NK-92 (cell line): ENCODE results near the gene FUT9.

Experiments used
- DNase-seq: peaks from one replicate; lab custom pipeline; 2025; ENCODE audit not compliant: unreplicated experiment; lab: John Stamatoyannopoulos, UW

The FUT9 gene

DNA sequence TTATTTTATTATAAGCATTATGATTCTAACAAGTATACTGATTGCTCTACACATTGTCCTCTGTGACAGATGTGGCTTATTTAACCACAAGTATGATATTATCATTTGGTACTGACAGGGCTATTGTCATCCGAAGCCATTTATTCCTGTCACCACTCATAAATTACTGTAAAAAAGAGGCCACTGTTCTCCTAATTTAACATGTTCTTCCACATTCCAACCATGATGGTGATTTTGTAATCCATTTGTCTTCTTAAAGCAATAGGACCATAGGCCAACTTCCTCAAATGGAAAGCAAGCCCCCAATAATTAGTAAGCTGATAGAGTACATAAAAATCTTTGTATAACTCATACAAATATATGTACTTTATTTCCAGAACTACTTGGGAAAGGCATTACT is 50.6 kb downstream of the FUT9 start:
- DNase-seq = no peak

DNA sequence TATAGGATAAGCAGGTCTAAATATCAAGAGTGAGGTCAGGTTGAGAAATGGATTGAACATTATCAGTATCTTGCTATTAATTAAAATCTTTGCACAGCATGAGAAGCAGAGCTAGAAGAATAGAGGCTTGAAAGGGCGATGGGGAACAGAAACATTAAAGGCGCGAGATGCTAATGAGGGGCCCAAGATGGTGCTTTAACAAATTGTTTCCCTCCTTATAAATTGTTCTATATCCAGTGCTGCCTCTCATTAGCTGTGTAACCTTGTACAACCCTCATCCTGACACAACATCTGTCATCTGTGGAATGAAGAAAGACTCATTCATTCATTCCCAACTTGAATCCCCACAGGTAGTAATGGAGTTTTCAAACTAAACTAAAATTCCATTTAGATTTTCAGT is 57.8 kb downstream of the FUT9 start:
- DNase-seq = no peak

DNA sequence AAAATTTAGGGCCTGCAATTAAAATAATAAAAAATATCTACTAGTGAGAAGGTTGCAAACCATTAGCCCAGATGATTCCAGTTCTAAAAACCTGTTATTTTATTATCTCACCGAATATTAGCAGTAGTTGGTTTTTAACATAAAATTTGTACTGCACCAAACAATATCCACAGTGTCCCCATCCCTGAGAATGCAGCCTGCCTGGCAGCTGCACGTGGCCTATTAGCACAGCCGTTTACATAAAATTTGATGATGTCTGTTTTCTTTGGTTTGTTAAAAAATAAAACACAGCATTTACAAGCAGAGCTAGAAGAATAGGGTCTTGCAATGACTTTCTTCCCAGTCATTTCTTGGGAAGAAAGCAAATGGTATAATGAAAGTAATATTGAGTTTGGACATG is 58.2 kb downstream of the FUT9 start:
- DNase-seq = no peak

DNA sequence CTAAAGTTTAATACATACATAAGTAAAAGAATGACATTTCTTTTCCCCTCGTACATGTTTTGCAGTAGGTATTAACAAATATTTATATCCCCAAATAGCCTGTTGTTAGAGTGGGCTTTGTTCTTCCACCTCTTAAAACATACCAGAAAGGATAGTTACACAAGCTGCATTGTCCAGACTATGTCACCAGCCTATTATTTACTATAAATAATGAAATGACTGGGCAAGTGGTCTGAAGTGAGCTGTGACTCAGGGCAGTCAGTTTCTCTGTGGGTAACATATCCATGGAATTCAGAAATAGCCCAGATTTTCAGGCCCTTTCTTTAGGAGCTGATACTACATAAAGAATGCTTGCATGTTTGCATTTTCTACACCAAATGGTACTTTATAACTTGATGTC is 60.1 kb downstream of the FUT9 start:
- no peak for DNase-seq

DNA sequence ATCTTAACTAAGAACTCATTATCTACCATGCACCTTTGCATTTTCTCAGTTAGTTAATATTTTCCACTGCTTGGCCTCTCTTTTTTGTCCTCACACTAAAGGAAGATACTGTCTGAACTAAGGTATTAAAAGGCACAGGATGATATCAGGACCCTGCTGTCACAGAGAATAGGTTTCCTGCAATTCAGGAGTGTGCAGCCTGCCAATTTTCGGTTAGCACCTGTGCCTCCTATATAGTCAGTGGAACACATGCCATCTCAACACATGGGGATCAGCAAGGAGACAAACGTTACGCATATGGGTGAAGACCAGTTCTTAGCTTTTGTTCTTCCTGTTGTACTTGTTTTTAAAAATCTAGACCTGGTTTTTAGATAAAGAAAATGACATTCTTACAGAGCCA is 71.0 kb downstream of the FUT9 start:
- no peak for DNase-seq

DNA sequence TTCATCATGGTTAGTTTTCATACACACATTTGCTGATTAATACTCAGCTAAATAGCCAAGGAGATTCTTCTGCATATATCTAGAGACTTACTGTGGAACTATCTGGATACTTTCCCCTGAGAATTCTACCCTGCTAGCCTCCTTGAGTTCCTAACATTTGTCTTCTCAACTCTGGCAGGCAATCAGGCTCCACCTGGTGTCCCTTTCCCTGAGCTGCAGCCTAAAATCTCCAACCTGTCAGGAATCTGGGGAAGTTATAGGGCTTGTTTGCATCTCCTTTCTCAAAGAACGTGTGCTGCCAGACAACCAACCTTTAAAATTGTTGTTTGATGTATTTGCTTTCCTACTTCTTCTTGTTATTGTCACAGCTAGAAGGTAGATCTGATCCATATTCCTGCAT is 73.4 kb downstream of the FUT9 start:
- DNase-seq = no peak

DNA sequence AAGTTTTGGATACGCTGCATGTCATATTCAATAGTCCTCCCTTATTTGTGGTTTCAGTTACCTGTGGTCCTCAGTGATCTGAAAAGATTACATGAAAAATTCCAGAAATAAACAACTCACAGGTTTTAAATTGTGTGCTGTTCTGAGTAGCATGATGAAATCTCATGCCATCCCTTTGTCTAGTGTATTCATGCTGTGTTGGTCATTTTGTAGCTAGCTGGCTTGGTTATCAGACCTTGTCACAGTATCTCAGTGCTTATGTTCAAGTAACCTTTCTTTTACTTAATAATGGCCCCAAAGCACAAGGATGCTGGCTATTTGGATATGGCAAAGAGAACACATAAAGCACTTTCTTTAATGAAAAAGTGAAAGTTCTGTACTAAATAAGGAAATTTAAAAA is 78.3 kb downstream of the FUT9 start:
- no peak for DNase-seq

DNA sequence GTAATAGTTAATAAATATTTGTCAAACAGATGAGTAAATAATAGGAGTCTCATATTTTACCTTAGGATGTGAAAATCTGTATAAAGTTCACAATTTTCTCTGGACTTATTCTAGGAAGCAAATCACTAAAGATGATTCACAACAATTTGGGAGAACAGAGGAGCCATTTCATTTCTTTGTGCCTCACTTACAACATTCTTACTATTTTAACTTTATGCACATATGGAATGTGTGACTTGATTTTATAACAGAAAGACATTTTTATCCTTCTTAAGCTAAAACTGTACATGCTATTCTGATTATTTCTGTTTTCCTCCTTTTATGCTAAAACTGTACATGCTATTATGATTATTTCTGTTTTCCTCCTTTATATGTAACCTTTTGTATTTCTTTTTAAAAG is 83.3 kb downstream of the FUT9 start:
- DNase-seq = no peak

DNA sequence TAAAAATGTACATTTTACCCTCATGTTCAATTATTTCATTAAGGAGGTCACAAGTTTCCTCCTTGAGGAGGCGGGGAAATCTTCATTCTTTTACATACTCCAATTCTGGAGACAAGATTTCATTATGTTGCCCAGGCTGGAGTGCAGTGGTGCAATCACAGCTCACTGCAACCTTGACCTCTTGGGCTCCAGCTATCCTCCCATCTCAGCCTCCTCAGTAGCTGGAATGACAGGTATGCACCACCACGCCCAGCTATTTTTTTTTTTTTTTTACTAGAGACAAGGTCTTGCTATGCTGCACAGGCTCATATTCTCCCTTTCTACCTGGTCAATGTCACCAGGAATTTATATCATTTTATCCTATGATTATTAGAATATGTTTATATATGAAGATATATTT is 85.8 kb downstream of the FUT9 start:
- no peak for DNase-seq

DNA sequence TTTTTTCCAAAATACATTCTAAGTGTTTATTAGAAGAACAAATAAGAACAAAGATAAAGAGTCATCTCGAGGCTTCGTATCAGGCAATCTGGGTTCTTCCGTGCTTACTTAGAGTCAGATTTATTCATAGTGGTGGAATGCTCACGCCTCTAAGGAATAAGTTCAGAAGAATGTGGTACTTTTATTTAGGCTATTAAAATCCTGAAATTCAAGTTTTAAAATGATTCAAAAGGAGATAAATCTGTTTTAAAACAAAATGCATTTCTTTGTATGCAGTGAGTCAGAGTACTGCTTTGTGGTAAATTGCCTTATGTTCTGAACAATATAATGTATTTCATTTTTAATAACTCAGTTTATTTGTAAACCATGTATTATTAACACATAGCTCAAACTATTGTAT is 89.1 kb downstream of the FUT9 start:
- no peak for DNase-seq

DNA sequence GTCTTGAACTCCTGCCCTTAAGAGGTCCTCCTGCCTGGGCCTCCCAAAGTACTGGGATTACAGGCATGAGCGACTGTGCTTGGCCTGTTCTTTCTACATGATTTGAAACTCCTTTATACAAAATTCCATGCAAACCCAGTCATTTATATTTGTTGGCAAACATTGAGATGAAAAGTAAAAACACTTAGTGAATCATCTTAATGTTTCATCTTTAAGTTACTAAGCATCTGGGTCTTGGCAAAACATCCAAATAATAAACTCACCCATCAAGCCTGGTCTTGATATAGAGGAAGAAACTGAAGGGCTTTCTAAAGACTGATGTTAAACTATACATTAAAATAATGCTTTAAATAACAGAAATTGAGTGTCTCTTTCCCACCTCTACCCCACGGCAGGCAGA is 95.1 kb downstream of the FUT9 start:
- DNase-seq = no peak

DNA sequence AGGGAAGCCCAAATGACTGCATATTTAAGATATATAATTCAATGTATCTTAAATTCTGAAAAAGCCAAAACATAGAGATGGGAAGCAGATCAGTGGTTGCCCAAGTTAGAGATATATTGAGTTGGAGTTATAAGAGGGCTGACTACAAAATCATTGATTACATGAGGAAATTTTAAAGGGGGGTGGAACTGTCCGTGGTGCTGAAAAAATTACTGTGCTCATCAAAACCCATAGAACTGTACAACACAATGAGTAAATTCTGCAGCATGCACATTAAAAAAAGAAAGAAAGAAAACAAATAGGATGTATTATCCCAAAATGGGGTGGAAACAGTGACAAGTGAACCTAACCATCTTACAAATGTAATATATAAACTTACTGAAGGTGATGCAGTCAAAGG is 100.9 kb downstream of the FUT9 start:
- no peak for DNase-seq

DNA sequence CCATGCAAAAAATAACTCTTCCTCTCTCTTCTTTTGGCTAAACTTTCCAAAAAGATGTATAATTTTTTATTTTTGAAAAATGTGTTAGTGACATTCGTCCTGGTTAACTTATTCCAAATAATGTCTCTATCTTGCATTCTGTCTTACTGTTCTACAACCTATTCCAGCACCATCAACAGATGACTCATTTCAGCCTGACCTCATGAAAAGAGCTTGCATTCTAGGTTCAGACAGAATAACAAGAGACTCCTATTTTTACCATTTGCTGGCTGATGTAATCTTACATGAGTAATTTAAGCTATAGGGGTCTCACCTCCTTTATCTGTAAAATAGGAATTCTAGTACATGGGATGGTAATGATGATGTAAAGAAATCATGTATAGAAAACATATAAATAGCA is 109.0 kb downstream of the FUT9 start:
- no peak for DNase-seq

DNA sequence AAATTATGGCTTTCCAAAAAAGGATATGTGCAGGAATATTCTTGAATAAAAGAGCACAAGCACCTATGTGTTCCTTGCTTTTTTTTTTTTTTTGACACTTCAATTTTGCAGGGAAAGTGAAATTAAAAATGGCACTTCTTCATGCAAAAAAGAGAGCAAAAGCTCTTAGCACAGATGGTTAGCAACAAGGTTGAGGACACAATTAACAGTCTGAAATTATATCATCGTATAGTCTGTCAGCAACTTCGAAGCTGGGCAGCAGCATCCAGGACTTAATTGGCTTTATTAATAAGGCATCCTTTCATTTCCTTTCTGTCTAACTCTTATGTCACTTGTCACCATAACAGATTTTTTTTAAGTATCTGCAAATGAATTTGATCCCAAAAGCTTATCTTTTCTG is 122.6 kb downstream of the FUT9 start:
- DNase-seq = no peak

DNA sequence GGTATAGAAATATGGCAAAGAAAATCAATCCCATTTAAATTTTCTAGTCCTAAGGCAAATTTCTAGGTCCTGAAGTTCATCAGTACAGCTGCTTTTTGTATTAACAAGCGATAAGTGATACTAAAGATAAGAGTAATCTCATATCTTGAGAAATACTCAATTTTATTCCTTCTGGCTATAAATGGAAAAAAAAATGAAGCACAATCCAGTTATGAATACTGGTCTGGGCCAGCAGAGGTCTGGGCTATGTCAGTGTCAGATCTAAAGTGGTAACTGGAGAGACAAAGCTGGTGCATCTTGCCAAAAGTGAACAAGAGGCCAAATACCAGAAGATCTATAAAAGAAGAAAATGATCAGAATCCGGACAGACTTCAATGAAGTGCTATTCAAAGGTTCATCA is 126.4 kb downstream of the FUT9 start:
- DNase-seq = no peak

DNA sequence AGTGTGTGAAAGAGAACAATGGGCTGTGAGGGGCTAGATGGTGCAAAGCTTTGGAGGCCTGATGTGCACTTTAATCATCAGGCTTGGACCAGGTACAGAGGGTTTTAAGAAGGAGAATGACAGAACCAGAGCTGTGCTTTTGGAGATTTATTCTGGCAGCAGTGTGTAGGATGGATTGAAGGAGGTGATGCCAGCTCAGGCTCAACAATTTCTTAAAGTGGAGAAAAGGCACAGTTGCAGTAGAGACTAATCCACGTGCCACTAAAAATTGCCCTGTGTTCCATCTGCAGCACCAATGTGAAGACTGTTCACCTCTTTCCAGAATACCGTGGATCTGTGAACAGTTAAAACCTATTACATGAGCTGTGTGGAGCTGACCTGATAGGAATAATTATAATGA is 134.7 kb downstream of the FUT9 start:
- no peak for DNase-seq

DNA sequence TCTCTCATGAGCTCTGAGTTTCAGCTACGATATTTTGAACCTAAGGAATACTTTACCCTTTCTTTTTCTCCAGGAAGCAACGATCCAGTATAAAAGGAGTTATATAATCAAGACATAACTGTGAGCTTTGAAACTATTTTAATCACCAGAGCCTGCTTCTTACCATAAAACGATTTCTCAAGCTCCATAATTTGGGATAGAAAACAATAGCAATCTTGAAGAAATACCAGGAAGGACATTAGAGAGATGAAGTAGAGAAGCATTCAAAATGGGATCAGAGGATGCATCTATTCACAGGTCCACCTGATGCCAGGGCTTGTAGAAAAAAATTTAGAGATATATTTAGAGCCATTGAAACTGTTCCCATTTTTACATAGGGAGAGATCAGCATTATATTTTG is 135.9 kb downstream of the FUT9 start:
- DNase-seq = no peak

DNA sequence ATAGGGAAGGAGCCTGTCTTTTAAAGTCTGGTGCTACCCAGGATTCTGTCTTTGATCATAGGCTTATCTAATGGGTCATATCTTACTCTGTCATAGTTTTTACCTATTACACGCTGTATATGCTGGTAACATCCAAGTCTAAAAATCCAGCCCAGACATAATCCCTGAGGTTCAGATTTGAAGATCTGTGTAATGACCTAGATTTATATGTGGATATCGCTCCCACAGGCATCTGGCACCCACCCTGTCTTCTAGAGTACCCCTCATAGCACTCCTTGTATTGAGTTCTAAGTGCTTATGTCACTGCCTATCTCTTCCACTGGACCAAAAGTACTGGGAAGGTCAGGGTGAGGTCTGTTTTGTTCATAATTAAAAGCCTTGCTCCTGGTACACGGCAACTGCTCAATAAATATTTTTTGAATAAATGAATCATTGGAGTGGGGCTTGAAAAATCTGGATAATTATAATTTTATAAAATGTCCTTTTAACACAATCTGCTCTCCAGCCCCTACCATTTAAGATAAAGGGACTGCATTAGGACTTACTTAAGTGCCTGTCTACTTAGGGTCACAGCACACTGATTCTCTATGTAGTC is 136.4 kb downstream of the FUT9 start:
- DNase-seq = no peak

DNA sequence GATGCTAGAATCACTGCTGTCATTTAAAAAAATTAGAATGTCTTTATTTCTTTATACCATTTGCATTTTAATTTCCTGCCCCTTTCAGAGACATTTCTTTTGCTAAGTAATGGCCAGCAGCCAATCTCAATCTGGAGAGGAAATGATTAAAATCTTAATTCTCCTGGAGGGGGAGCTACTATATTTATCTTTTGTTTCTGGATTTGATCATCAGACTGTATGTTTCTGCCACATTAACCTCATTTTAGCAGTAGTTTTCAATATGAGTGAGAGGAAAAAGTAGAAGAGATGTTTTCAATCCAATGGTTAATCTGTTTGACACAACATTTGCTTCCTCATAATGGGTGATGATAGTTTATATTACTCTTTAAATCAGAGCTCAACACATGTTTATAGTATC is 138.0 kb downstream of the FUT9 start:
- no peak for DNase-seq

DNA sequence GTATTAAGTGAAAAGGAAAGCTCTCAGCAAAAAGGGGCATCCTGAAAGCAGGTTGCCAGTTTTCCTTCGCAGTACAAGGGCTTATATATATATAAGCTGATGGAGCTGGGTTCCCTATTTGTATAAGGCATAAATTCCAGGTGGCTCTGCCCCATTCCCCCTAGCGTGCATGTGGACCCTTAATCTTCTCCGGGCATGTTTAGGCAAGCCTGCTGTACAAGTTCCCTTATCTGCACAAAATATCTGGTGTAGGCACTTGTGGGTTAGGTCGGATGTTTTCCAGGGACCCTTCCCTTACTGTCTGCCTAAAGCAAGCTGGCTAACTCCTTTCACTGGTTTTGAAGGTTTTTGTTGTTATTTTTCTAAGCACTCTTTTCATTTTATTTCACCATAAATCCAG is 140.7 kb downstream of the FUT9 start:
- DNase-seq = no peak

DNA sequence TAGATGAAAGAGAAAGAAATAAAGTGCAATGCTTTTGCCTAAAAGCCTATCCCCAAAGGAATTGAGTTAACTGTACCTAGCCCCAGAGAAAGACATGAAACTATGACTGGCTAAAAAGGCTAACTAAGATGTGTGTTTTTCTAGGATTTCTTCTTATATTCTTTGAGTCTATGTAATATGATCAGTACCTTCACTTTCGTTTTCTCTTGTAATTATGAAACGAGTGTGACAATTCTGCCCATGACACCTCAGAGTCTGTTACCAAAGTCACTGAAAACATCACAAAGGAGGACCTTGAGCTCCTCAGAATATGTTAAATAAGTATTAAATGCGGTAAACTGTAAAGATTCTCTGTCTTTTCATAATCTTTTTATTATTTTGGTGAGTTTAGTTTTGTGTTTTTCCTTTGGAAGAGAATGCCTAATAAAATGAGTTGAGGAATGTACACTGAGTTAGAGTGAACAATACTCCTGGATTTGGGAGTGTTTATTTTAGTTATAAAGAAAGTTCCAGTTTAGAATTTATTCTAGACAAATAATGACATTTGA is 141.3 kb downstream of the FUT9 start:
- no peak for DNase-seq

DNA sequence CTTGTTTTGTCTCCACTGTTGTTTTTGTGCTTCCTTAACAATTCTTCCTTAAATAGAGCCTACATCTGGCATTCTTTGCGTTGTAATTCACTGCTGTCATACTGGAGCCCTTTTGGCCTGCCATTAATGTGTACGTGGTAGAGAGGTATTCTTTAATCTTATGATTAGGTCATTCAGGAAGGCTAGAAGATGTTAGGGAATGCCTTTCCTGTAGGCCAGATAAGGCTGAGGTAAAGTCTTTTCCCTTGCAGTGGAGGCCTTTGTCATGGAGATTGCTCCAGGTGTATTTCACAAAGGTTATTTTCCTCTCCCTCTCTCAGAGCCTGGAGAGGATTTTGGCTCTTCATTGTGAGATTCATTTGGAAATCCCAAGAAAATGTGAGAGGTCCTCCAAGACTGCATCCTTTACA is 146.9 kb downstream of the FUT9 start:
- DNase-seq = no peak

DNA sequence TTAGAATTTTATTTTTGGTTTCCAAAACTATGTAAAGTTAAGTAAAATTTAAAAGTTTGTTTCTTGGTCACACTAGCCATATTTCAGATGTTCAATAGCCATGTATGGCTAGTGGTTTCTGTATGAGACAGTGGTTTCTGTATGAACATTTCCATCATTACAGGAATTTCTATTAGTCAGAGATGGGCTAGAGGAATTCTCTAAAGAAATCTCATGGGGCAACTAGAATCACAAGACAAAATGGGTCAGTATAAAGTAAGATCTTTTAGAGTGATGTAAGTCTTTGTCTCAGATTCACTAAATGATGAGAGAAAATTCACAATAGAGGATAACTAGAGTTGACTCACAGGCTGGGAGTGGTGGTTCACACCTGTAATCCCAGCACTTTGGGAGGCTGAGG is 149.0 kb downstream of the FUT9 start:
- DNase-seq = no peak

DNA sequence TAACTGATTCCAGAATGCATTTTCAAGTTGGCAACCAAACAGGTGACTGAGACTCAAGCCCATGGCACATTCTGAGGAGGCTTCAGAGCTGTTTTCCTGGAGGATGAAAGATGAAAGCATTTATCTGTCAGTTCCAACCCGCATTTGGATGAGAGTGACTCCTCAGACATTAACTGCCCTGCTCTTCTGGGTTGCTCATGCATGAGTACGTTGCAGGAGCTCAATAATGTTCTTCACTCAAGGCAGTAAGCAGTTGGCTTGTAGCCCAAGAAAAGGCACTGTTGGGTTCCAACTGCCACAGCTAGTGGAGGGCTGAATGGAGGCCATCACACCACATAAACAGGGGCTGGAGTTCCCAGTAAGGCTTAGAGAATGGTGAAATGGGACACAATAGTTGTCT is 155.3 kb downstream of the FUT9 start:
- DNase-seq = no peak
